ENCODE results near the gene ZNF500. TPM values are rescaled to one million over a fixed set of nuclear protein-coding genes. Genes with fewer than 3 reads are reported as not detected.

The ZNF500 gene
- total and polyA plus RNA-seq, 10 of the 15 experiments (the other 5 are each of a cell fraction or from before 2014, with no cell fraction given), result 0.99 to 13.1 (median 5.5) TPM

DNA sequence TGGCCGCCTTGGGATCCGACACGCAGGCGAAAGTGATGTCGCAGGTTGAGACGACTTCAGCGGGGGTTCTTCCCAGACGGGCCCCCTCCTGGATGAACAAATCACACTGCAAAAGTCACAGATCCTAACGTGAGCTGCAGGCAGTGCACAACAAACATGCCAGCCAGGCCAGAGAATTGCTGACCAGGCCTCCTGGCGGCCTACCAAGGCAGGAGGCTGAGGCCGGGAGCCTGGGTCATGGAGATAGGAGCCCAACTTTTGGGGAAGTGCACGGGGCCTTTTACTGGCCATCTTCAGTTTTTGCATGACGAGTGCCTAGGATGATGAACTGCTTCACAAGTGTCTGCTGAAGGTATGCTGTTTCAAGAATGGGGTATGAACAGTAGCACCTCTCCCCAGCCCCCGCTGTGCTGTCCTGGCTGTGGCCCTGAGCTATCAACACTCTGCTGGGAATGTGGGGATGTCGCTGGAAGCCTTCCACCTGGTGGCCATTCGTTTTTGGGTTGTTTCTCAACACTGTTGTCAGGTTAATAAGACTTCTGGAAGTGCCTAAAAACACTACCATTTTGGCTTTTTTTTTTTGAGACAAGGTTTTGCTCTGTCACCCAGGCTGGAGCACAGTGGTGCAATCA is 47.7 kb upstream of the ZNF500 start:
- Histone ChIP-seq H2AFZ (ENCODE audit: control insufficient read depth, low read depth, low read length) (no peak overlapping the region), H3K27ac (ENCODE audit: control insufficient read depth, insufficient read depth) (no peak overlapping the region), H3K4me1 (ENCODE audit: control insufficient read depth, insufficient read depth, low read length) (no peaks in the 10 kb centered on the region), H3K27me3 (replicated peaks in 1 of 2; ENCODE audit: control insufficient read depth in 2 of 2, insufficient read depth in 2 of 2, low read length in 1 of 2) (no peaks in the 10 kb centered on the region), H3K9me3 (replicated peaks; ENCODE audit: control insufficient read depth, insufficient read depth, low read length) (no peaks in the 10 kb centered on the region), H3K9ac (ENCODE audit: control insufficient read depth, insufficient read depth, low read length) (no peak overlapping the region), H3K36me3 (ENCODE audit: control insufficient read depth in 2 of 2, insufficient read depth in 2 of 2, low read length in 1 of 2) (peaks cover 23% of the 10 kb centered on the region in 2 experiments), H3K79me2 (ENCODE audit: control insufficient read depth, insufficient read depth, low read length) (no peaks in the 10 kb centered on the region), H3K4me2 (ENCODE audit: control insufficient read depth, insufficient read depth) (no peak overlapping the region), H3K4me3 (no peak overlapping the region), H4K20me1 (ENCODE audit: control insufficient read depth, insufficient read depth) (no peaks in the 10 kb centered on the region)
- intact Hi-C loops (cut with micrococcal nuclease; ENCODE audit: unreplicated experiment) (no loop called here), in situ Hi-C loops (cut with MboI) (no loop called here)
- RAD21 ChIA-PET (ENCODE audit: unreplicated experiment), result no interaction called here
- ATAC-seq (no peak), DNase-seq (ENCODE audit: low read depth, low spot score) (no peak), FAIRE-seq (no peak)
- TF ChIP-seq RFX5 (IDR thresholded peaks at IDR 0.05; ENCODE audit: low read depth, low read length) (no peak), RAD21 (IDR thresholded peaks at IDR 0.05; ENCODE audit: insufficient read depth, low read depth, low read length) (no peak), CBX3 (IDR thresholded peaks at IDR 0.05; ENCODE audit: borderline replicate concordance, low read depth) (no peak), FOS (IDR thresholded peaks at IDR 0.05; ENCODE audit: borderline replicate concordance, extremely low read depth, insufficient read length) (no peak), PAX5 (IDR thresholded peaks at IDR 0.05; ENCODE audit: borderline replicate concordance, low read depth, low read length) (no peak), WRNIP1 (IDR thresholded peaks at IDR 0.05; ENCODE audit: borderline replicate concordance, low read depth, low read length) (no peak), MYB (IDR thresholded peaks at IDR 0.05; ENCODE audit: borderline replicate concordance, low read depth, low read length) (no peak), SMAD5 (IDR thresholded peaks at IDR 0.05; ENCODE audit: low read depth) (no peak), EED (IDR thresholded peaks at IDR 0.05; ENCODE audit: low read depth) (no peak)
- TF ChIP-seq, protein P1, sequence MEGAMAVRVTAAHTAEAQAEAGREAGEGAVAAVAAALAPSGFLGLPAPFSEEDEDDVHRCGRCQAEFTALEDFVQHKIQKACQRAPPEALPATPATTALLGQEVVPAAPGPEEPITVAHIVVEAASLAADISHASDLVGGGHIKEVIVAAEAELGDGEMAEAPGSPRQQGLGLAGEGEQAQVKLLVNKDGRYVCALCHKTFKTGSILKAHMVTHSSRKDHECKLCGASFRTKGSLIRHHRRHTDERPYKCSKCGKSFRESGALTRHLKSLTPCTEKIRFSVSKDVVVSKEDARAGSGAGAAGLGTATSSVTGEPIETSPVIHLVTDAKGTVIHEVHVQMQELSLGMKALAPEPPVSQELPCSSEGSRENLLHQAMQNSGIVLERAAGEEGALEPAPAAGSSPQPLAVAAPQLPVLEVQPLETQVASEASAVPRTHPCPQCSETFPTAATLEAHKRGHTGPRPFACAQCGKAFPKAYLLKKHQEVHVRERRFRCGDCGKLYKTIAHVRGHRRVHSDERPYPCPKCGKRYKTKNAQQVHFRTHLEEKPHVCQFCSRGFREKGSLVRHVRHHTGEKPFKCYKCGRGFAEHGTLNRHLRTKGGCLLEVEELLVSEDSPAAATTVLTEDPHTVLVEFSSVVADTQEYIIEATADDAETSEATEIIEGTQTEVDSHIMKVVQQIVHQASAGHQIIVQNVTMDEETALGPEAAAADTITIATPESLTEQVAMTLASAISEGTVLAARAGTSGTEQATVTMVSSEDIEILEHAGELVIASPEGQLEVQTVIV (IDR thresholded peaks at IDR 0.05; ENCODE audit: borderline replicate concordance, partially characterized antibody), result no peak
- TF ChIP-seq, protein P2, sequence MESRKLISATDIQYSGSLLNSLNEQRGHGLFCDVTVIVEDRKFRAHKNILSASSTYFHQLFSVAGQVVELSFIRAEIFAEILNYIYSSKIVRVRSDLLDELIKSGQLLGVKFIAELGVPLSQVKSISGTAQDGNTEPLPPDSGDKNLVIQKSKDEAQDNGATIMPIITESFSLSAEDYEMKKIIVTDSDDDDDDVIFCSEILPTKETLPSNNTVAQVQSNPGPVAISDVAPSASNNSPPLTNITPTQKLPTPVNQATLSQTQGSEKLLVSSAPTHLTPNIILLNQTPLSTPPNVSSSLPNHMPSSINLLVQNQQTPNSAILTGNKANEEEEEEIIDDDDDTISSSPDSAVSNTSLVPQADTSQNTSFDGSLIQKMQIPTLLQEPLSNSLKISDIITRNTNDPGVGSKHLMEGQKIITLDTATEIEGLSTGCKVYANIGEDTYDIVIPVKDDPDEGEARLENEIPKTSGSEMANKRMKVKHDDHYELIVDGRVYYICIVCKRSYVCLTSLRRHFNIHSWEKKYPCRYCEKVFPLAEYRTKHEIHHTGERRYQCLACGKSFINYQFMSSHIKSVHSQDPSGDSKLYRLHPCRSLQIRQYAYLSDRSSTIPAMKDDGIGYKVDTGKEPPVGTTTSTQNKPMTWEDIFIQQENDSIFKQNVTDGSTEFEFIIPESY (IDR thresholded peaks at IDR 0.05), result no peak
- TF ChIP-seq, protein P3, sequence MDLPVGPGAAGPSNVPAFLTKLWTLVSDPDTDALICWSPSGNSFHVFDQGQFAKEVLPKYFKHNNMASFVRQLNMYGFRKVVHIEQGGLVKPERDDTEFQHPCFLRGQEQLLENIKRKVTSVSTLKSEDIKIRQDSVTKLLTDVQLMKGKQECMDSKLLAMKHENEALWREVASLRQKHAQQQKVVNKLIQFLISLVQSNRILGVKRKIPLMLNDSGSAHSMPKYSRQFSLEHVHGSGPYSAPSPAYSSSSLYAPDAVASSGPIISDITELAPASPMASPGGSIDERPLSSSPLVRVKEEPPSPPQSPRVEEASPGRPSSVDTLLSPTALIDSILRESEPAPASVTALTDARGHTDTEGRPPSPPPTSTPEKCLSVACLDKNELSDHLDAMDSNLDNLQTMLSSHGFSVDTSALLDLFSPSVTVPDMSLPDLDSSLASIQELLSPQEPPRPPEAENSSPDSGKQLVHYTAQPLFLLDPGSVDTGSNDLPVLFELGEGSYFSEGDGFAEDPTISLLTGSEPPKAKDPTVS (IDR thresholded peaks at IDR 0.05; ENCODE audit: low read depth, low read length), result no peak
- CTCF ChIA-PET, result no interaction called here
- no TSS peak for BruUV-seq (replicated peaks)
- WGBS (ENCODE audit: insufficient coverage, insufficient replicate concordance, low lambda C conversion rate, missing lambda C conversion rate), result 94% methylated on average over 16 of the region's 16 CpGs
- SMC1A ChIA-PET (ENCODE audit: uncharacterized antibody, unreplicated experiment), result no interaction called here
- POLR2A ChIA-PET, result interaction anchor here (0.7 kb wide), 1 partner anchor 347 kb away, joined by 4 read pairs; no protein-coding TSS in a partner anchor
